AG04450 (cell line): ENCODE results near the gene ABLIM2. TPM values are rescaled to one million over a fixed set of nuclear protein-coding genes. Genes with fewer than 3 reads are reported as not detected.

ENCODE experiments used
- CTCF ChIA-PET: fragments of 300-600, 350-600 bp; formaldehyde crosslinking; extraction: SDS; loops from one replicate; lab custom pipeline; 2022; ENCODE audit warnings: antibody characterized with exemption, inconsistent platforms; lab: Charles Lee
- POLR2A ChIA-PET: fragments of 350-600 bp; formaldehyde crosslinking; extraction: SDS; loops from one replicate; lab custom pipeline; 2021; ENCODE audit warnings: antibody characterized with exemption, inconsistent platforms; lab: Yijun Ruan, JAX
- DNase-seq: peaks from one replicate; pipeline ENCODE4 v3.0.0-alpha.2; 2011; ENCODE audit warnings: low read depth, low spot score
- H3K27ac ChIP-seq: one replicate; pipeline ENCODE4 v1.5.1; 2012; ENCODE audit warnings: low read depth, low read length, control low read depth
- H3K27me3 ChIP-seq: one replicate; pipeline ENCODE4 v1.6.0; 2012; ENCODE audit warnings: low read length; ENCODE audit not compliant: control insufficient read depth, insufficient read depth
- H3K4me3 ChIP-seq: 2 replicates; pipeline ENCODE4 v1.5.1; 2011; ENCODE audit warnings: mild to moderate bottlenecking, low read depth, low read length, control low read depth
- H3K9me3 ChIP-seq: 2 replicates; pipeline ENCODE4 v1.5.1; 2012; ENCODE audit warnings: low read length; ENCODE audit not compliant: control insufficient read depth, insufficient read depth
- CTCF ChIP-seq: IDR thresholded peaks from 2 replicates; pipeline ENCODE4 v1.5.1; 2011; ENCODE audit warnings: low read depth, low read length, control low read depth, inconsistent platforms
- polyA plus RNA-seq: library from polyadenylated mRNA; depleted of rRNA; stranded (reverse); fragments of >200 nt; gene quantifications from 2 replicates; pipeline ENCODE4 v1.2.3, GENCODE V29; 2011

ABLIM2 gene
- polyA plus RNA-seq, 1 experiment, result not detected

- ChIA-PET POLR2A (no interaction called here), CTCF (no interaction called here)
- TF ChIP-seq CTCF, result no peak
- Histone ChIP-seq H3K27ac (no peak overlapping the region), H3K27me3 (peaks cover 44% of the 10 kb centered on the region), H3K9me3 (peaks cover 14% of the 10 kb centered on the region), H3K4me3 (no peak overlapping the region)
- no peak for DNase-seq
Measured at GRCh38 chr4:8050555-8051206, 107.9 kb downstream of the ABLIM2 start.

GRCh38 chr4:8050180-8050554 lies 108.4 kb downstream of the ABLIM2 start:
- CTCF ChIA-PET, result no interaction called here
- Histone ChIP-seq H3K4me3 (no peak overlapping the region), H3K27me3 (peaks cover 47% of the 10 kb centered on the region), H3K9me3 (peaks cover 11% of the 10 kb centered on the region), H3K27ac (no peak overlapping the region)
- POLR2A ChIA-PET, result no interaction called here
- DNase-seq, result no peak
- TF ChIP-seq CTCF, result no peak

GRCh38 chr4:8048856-8049676 lies 109.5 kb downstream of the ABLIM2 start:
- POLR2A ChIA-PET, result no interaction called here
- Histone ChIP-seq H3K27me3 (peaks cover 53% of the 10 kb centered on the region), H3K27ac (no peak overlapping the region), H3K4me3 (no peak overlapping the region), H3K9me3 (no peaks in the 10 kb centered on the region; the same call in none of the 2 replicates)
- no peak for DNase-seq
- no peak for TF ChIP-seq CTCF
- CTCF ChIA-PET, result no interaction called here

GRCh38 chr4:8047837-8048678 lies 110.6 kb downstream of the ABLIM2 start:
- no peak for TF ChIP-seq CTCF
- DNase-seq, result no peak
- Histone ChIP-seq H3K4me3 (no peak overlapping the region), H3K9me3 (no peaks in the 10 kb centered on the region; the same call in 1 of the 2 replicates), H3K27ac (no peak overlapping the region), H3K27me3 (peaks cover 56% of the 10 kb centered on the region)
- POLR2A ChIA-PET, result no interaction called here
- CTCF ChIA-PET, result no interaction called here
